K562 (cell line): ENCODE results near the gene SEC22A. TPM values are rescaled to one million over a fixed set of nuclear protein-coding genes. Genes with fewer than 3 reads are reported as not detected.

Source experiments
- ATAC-seq: fragments of 200-7000 bp; cut with Tn5 transposase; 3 replicates; pipeline ENCODE4 v1.9.1; 2020; ENCODE audit warnings: moderate library complexity
- BruUV-seq: library from RNA; stranded (reverse); fragments of 400-500 nt; replicated peaks from 2 replicates; lab custom pipeline; 2021; lab: Mats Ljungman, UMichigan
- CTCF ChIA-PET: fragments of 300-600 bp; formaldehyde crosslinking; extraction: SDS; loops from one replicate; lab custom pipeline; 2021; ENCODE audit warnings: low intra/inter-chr PET ratio; lab: Yijun Ruan, JAX
- POLR2A ChIA-PET: fragments of 300-600, 350-650 bp; sonication (Branson Sonifier 250); formaldehyde crosslinking; extraction: SDS; loops from one replicate; lab custom pipeline; 2021; ENCODE audit warnings: antibody characterized with exemption, inconsistent platforms; lab: Yijun Ruan, JAX
- DNase-seq, 4 experiments: peaks; one replicate each; pipeline versions ENCODE4 v3.0.0 to v3.0.0-alpha.2; 2011 to 2018; ENCODE audit warnings: low spot score in 3 of 4, mixed read lengths in 3 of 4; ENCODE audit errors: extremely low read depth in 1 of 4
- FAIRE-seq: peaks from 2 replicates; lab custom pipeline; 2011; peaks lifted over from hg19 to GRCh38; lab: Jason Lieb, UNC
- H2AFZ ChIP-seq: 2 replicates; pipeline ENCODE4 v1.6.0; 2011; ENCODE audit warnings: low read depth, low read length, control low read depth, inconsistent platforms
- H3K27ac ChIP-seq: fragments of 200-600 bp; 3 replicates; pipeline ENCODE4 v1.8.0; 2011; ENCODE audit warnings: low read depth, mild to moderate bottlenecking, control low read depth, inconsistent platforms, low read length, moderate library complexity, mixed read lengths; ENCODE audit errors: extremely low read depth
- H3K27me3 ChIP-seq, 2 experiments: fragments of 300-600 bp in 1 of 2; 2 replicates in 1 of 2; 3 replicates in 1 of 2; pipeline versions ENCODE4 v1.6.0 to v1.8.0; 2011; ENCODE audit warnings: inconsistent platforms in 2 of 2, low read length in 2 of 2, mild to moderate bottlenecking in 1 of 2, mixed read lengths in 1 of 2, moderate library complexity in 1 of 2; ENCODE audit not compliant: control insufficient read depth in 2 of 2, insufficient read depth in 2 of 2
- H3K36me3 ChIP-seq: fragments of 300-600 bp; 3 replicates; pipeline ENCODE4 v1.8.0; 2011; ENCODE audit warnings: mild to moderate bottlenecking, low read length, inconsistent platforms; ENCODE audit not compliant: control insufficient read depth, insufficient read depth
- H3K4me1 ChIP-seq, 2 experiments: fragments of 200-600 bp in 1 of 2; replicated peaks in 1 of 2; 2 replicates in 1 of 2; 3 replicates in 1 of 2; pipeline versions ENCODE4 v1.5.1 to v1.8.0; 2011; ENCODE audit warnings: inconsistent platforms in 2 of 2, low read length in 2 of 2, mild to moderate bottlenecking in 1 of 2, mixed read lengths in 1 of 2, moderate library complexity in 1 of 2; ENCODE audit not compliant: control insufficient read depth in 2 of 2, insufficient read depth in 2 of 2
- H3K4me2 ChIP-seq: 2 replicates; pipeline ENCODE4 v1.6.1; 2011; ENCODE audit warnings: low read length, control low read depth, inconsistent platforms, mixed read lengths; ENCODE audit not compliant: insufficient read depth
- H3K4me3 ChIP-seq: fragments of 200-600 bp; sonication (generic), shearing (Covaris generic); 2 replicates; pipeline ENCODE4 v1.5.1; 2016; ENCODE audit warnings: control low read depth, inconsistent platforms
- H3K79me2 ChIP-seq: fragments of 200-600 bp; 3 replicates; pipeline ENCODE4 v1.8.0; 2011; ENCODE audit warnings: low read length, inconsistent platforms; ENCODE audit not compliant: control insufficient read depth, insufficient read depth
- H3K9ac ChIP-seq, 2 experiments: 2 replicates each; pipeline versions ENCODE4 v1.6.0 to v1.6.1; 2011; ENCODE audit warnings: low read depth in 2 of 2, low read length in 2 of 2, control low read depth in 1 of 2, inconsistent platforms in 1 of 2, mild to moderate bottlenecking in 1 of 2, mixed read lengths in 1 of 2; ENCODE audit not compliant: insufficient read depth in 1 of 2
- H3K9me1 ChIP-seq: one replicate; pipeline ENCODE4 v1.6.0; 2011; ENCODE audit warnings: inconsistent platforms, mild to moderate bottlenecking, low read length, moderate library complexity; ENCODE audit not compliant: control insufficient read depth, insufficient read depth
- H3K9me3 ChIP-seq: replicated peaks from 2 replicates; pipeline ENCODE4 v1.5.1; 2011; ENCODE audit warnings: low read depth, low read length, inconsistent platforms; ENCODE audit not compliant: control insufficient read depth, insufficient read depth
- H4K20me1 ChIP-seq: replicated peaks from 2 replicates; pipeline ENCODE4 v1.6.1; 2011; ENCODE audit warnings: low read length, inconsistent platforms, mixed read lengths; ENCODE audit not compliant: control insufficient read depth, insufficient read depth
- BCOR ChIP-seq: fragments of 450-650 bp; IDR thresholded peaks from 2 replicates; pipeline ENCODE4 v1.6.1; 2016
- C11orf30 ChIP-seq: fragments of 450-650 bp; IDR thresholded peaks from 2 replicates; pipeline ENCODE4 v1.6.1; 2016; ENCODE audit warnings: low read depth, mild to moderate bottlenecking
- ETV6 ChIP-seq, 3 experiments: fragments of 150-350 bp in 1 of 3; sonication (generic) in 1 of 3; formaldehyde crosslinking in 1 of 3; IDR thresholded peaks; 2 replicates each; pipeline versions ENCODE4 v1.6.1 to v1.8.0; 2014 to 2022; ENCODE audit warnings: borderline replicate concordance in 2 of 3, low read depth in 2 of 3, antibody characterized with exemption in 1 of 3, low read length in 1 of 3, mild to moderate bottlenecking in 1 of 3, missing genetic modification reagents in 1 of 3
- HDAC6 ChIP-seq: IDR thresholded peaks from 2 replicates; pipeline ENCODE4 v1.6.1; 2012; ENCODE audit warnings: low read depth, mild to moderate bottlenecking, control low read depth, inconsistent platforms, low read length, moderate library complexity
- KLF1 ChIP-seq: fragments of 450-650 bp; IDR thresholded peaks from 2 replicates; pipeline ENCODE4 v1.6.1; 2016; ENCODE audit warnings: missing genetic modification characterization, missing compliant biosample characterization
- MAZ ChIP-seq, 2 experiments: fragments of 450-650 bp in 1 of 2; sonication (generic) in 1 of 2; formaldehyde crosslinking; IDR thresholded peaks in 1 of 2; conservative IDR thresholded peaks in 1 of 2; 2 replicates each; pipeline versions ENCODE4 v1.4.0 to v1.5.0; 2020; ENCODE audit warnings: mild to moderate bottlenecking in 1 of 2, missing genetic modification reagents in 1 of 2
- NCOR1 ChIP-seq: fragments of 450-650 bp; IDR thresholded peaks from 2 replicates; pipeline ENCODE4 v1.6.1; 2016; ENCODE audit warnings: mild to moderate bottlenecking, moderate library complexity
- NFE2 ChIP-seq: IDR thresholded peaks from 2 replicates; pipeline ENCODE4 v1.6.1; 2014; ENCODE audit warnings: antibody characterized with exemption, low read depth
- NFE2L1 ChIP-seq: fragments of 450-650 bp; IDR thresholded peaks from 2 replicates; pipeline ENCODE4 v1.6.1; 2016; ENCODE audit warnings: missing genetic modification characterization, low read depth, mild to moderate bottlenecking, missing compliant biosample characterization, moderate library complexity, borderline replicate concordance
- NR2C2 ChIP-seq, 2 experiments: fragments of 200-800 bp in 1 of 2; sonication (Bioruptor generic) in 1 of 2; sonication (generic) in 1 of 2; formaldehyde crosslinking in 1 of 2; IDR thresholded peaks; 2 replicates each; pipeline versions ENCODE4 v1.6.1 to v1.8.0; 2016 to 2022; ENCODE audit warnings: mild to moderate bottlenecking in 1 of 2, missing compliant biosample characterization in 1 of 2, missing genetic modification characterization in 1 of 2, missing genetic modification reagents in 1 of 2
- PHF20 ChIP-seq: fragments of 450-650 bp; IDR thresholded peaks from 2 replicates; pipeline ENCODE4 v1.6.1; 2018; ENCODE audit not compliant: partially characterized antibody
- SMAD4 ChIP-seq: fragments of 250-450 bp; sonication (Bioruptor Pico); conservative IDR thresholded peaks from 2 replicates; pipeline ENCODE4 v1.8.0; 2021; ENCODE audit warnings: inconsistent platforms, mild to moderate bottlenecking, moderate library complexity
- TAF9B ChIP-seq: fragments of 450-650 bp; IDR thresholded peaks from 2 replicates; pipeline ENCODE4 v1.6.1; 2018; ENCODE audit warnings: mild to moderate bottlenecking; ENCODE audit not compliant: partially characterized antibody
- TCF7 ChIP-seq: sonication (generic); IDR thresholded peaks from 2 replicates; pipeline ENCODE4 v1.6.1; 2016; ENCODE audit warnings: antibody characterized with exemption, borderline replicate concordance
- ZFP1 ChIP-seq: fragments of 450-650 bp; formaldehyde crosslinking; IDR thresholded peaks from 2 replicates; pipeline ENCODE4 v1.4.0; 2020; ENCODE audit warnings: mild to moderate bottlenecking, mixed read lengths
- ZNF57 ChIP-seq: fragments of 450-650 bp; formaldehyde crosslinking; IDR thresholded peaks from 2 replicates; pipeline ENCODE4 v1.4.0; 2020; ENCODE audit warnings: mild to moderate bottlenecking, moderate library complexity
- ZNF668 ChIP-seq: fragments of 250-450 bp; sonication (Bioruptor Pico); IDR thresholded peaks from 2 replicates; pipeline ENCODE4 v1.8.0; 2022; ENCODE audit warnings: mild to moderate bottlenecking, inconsistent platforms
- WGBS: fragments of 100-300 bp; shearing (Covaris generic); methylation state at CpG from one replicate; pipeline ENCODE4 v1.1.6; 2016; ENCODE audit warnings: low coverage, mixed read lengths; ENCODE audit not compliant: insufficient coverage; ENCODE audit errors: missing lambda C conversion rate; 5-methylcytosine and 5-hydroxymethylcytosine counted together
- in situ Hi-C: fragments of 300-500 bp; cut with MboI; formaldehyde crosslinking; loops from 4 replicates; pipeline ENCODE4 v1.15.0; 2018; ENCODE audit warnings: inconsistent platforms, mixed read lengths
- intact Hi-C: fragments of 100-400 bp; cut with micrococcal nuclease; formaldehyde crosslinking; loops from 2 replicates; pipeline ENCODE4 v1.14.2; 2022
- polyA plus RNA-seq, 8 experiments: library from polyadenylated mRNA; depleted of rRNA in 4 of 8; stranded (reverse) in 5 of 8; unstranded in 3 of 8; fragments of >200 nt; fragmentation: Nextera tagmentation in 2 of 8; fragmentation: Illumina TruSeq in 1 of 8; extraction: Ambion mirVana in 2 of 8; extraction: Trizol in 1 of 8; gene quantifications; 2 replicates each; pipeline versions ENCODE4 v1.2.1 to v1.2.3, GENCODE V29; 2011 to 2014; ENCODE audit warnings: inconsistent platforms in 1 of 8, missing spikeins in 1 of 8
- total RNA-seq, 7 experiments: library from RNA; depleted of rRNA in 6 of 7; stranded (reverse); fragments of >200 nt in 6 of 7; fragmentation: Illumina TruSeq in 2 of 7; extraction: Trizol in 2 of 7; gene quantifications; 2 replicates each; pipeline versions ENCODE4 v1.2.1 to v1.2.3, GENCODE V29; 2011 to 2021; ENCODE audit warnings: low replicate concordance in 1 of 7
- TF ChIP-seq, protein P1 (sequence below): sonication (generic); formaldehyde crosslinking; IDR thresholded peaks from 2 replicates; pipeline ENCODE4 v1.8.0; 2022; ENCODE audit warnings: mild to moderate bottlenecking, missing genetic modification reagents

SEC22A gene
- total and polyA plus RNA-seq, 9 of the 15 experiments (the other 6 are each of a cell fraction or from before 2014, with no cell fraction given), result 7.9 to 44.5 (median 20.5) TPM

DNA sequence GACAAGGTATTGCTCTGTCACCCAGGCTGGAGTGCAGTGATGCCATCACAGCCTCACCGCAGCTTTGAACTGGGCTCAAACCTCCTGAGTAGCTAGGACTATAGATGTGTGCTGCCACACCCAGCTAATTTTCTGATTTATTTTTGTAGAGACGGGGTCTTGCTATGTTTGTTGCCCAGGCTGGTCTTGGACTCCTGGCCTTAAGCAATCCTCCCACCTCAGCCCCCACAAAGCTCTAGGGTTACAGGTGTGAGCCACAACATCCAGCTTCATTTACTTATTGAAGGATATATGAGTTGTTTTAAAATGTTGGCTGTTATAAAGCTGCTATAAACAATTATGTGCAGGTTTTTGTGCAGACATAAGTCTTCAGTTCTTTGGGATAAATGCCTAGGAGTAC lies 62.2 kb downstream of the SEC22A start:
- intact Hi-C loops, result loop anchor here (10.0 kb wide), 1 partner anchor 229 kb away; no protein-coding TSS in a partner anchor
- TF ChIP-seq ZNF57 (CRISPR knock-in tag), result no peak
- TF ChIP-seq, protein P1, sequence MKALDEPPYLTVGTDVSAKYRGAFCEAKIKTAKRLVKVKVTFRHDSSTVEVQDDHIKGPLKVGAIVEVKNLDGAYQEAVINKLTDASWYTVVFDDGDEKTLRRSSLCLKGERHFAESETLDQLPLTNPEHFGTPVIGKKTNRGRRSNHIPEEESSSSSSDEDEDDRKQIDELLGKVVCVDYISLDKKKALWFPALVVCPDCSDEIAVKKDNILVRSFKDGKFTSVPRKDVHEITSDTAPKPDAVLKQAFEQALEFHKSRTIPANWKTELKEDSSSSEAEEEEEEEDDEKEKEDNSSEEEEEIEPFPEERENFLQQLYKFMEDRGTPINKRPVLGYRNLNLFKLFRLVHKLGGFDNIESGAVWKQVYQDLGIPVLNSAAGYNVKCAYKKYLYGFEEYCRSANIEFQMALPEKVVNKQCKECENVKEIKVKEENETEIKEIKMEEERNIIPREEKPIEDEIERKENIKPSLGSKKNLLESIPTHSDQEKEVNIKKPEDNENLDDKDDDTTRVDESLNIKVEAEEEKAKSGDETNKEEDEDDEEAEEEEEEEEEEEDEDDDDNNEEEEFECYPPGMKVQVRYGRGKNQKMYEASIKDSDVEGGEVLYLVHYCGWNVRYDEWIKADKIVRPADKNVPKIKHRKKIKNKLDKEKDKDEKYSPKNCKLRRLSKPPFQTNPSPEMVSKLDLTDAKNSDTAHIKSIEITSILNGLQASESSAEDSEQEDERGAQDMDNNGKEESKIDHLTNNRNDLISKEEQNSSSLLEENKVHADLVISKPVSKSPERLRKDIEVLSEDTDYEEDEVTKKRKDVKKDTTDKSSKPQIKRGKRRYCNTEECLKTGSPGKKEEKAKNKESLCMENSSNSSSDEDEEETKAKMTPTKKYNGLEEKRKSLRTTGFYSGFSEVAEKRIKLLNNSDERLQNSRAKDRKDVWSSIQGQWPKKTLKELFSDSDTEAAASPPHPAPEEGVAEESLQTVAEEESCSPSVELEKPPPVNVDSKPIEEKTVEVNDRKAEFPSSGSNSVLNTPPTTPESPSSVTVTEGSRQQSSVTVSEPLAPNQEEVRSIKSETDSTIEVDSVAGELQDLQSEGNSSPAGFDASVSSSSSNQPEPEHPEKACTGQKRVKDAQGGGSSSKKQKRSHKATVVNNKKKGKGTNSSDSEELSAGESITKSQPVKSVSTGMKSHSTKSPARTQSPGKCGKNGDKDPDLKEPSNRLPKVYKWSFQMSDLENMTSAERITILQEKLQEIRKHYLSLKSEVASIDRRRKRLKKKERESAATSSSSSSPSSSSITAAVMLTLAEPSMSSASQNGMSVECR (CRISPR knock-in tag), result no peak
- no peak for TF ChIP-seq NCOR1
- TF ChIP-seq PHF20, result no peak
- TF ChIP-seq MAZ (CRISPR knock-in tag; conservative IDR thresholded peaks at IDR 0.05 in 1 of 2, IDR thresholded peaks at IDR 0.05 in 1 of 2), result no peak
- no peak for TF ChIP-seq BCOR
- TF ChIP-seq TAF9B, result no peak
- no peak for TF ChIP-seq ZFP1 (CRISPR knock-in tag)
- no peak for TF ChIP-seq NFE2
- TF ChIP-seq ETV6 (IDR thresholded peaks at IDR 0.05; ENCODE audit: borderline replicate concordance in 1 of 2, low read depth in 2 of 2, low read length in 1 of 2), result no peak
- TF ChIP-seq ETV6 (CRISPR knock-in tag; IDR thresholded peaks at IDR 0.05; ENCODE audit: borderline replicate concordance), result no peak
- no peak for TF ChIP-seq NFE2L1 (tag)
- no peak for TF ChIP-seq NR2C2 (CRISPR knock-in tag; IDR thresholded peaks at IDR 0.05)
- no peak for TF ChIP-seq NR2C2 (tag; IDR thresholded peaks at IDR 0.05)
- TF ChIP-seq SMAD4 (CRISPR knock-in tag), result no peak
- TF ChIP-seq ZNF668 (CRISPR knock-in tag), result no peak
- no peak for TF ChIP-seq KLF1 (tag)
- TF ChIP-seq HDAC6, result no peak
- TF ChIP-seq C11orf30, result no peak
- TF ChIP-seq TCF7, result no peak

More for the DNA sequence above, 62.2 kb downstream of the SEC22A start:
- 88% methylated on average over 2 of the region's 2 CpGs for WGBS
- DNase-seq (no peak), FAIRE-seq (no peak), ATAC-seq (no peak)
- H3K36me3 ChIP-seq, result 0 out of 3 replicates have a peak, but pooled peaks cover 3% of the 10 kb centered on the region
- H3K79me2 ChIP-seq, result no peaks in the 10 kb centered on the region
- H2AFZ ChIP-seq, result no peak overlapping the region
- no peaks in the 10 kb centered on the region for H3K9me1 ChIP-seq
- no peak overlapping the region for H3K4me2 ChIP-seq
- no peaks in the 10 kb centered on the region; a peak in 1 of 5 replicates for H3K4me1 ChIP-seq
- H3K4me3 ChIP-seq, result no peak overlapping the region
- no peaks in the 10 kb centered on the region for H3K27me3 ChIP-seq
- in situ Hi-C loops, result no loop called here
- CTCF ChIA-PET, result no interaction called here
- no TSS peak for BruUV-seq
- no peaks in the 10 kb centered on the region for H4K20me1 ChIP-seq
- no peak overlapping the region for H3K9ac ChIP-seq
- no peaks in the 10 kb centered on the region for H3K9me3 ChIP-seq
- H3K27ac ChIP-seq, result no peak overlapping the region
- POLR2A ChIA-PET, result no interaction called here
